GM12878 (cell line): Measurements from ENCODE around the gene SLC34A1. TPM values are rescaled to one million over a fixed set of nuclear protein-coding genes. Genes with fewer than 3 reads are reported as not detected.

Source experiments
- ATAC-seq: fragments of 200-7000 bp; cut with Tn5 transposase; 3 replicates; pipeline ENCODE4 v1.9.1; 2020; ENCODE audit warnings: mild to moderate bottlenecking, moderate library complexity
- BruUV-seq: library from RNA; stranded (reverse); fragments of 400-500 nt; replicated peaks from 2 replicates; lab custom pipeline; 2021; lab: Mats Ljungman, UMichigan
- CTCF ChIA-PET: fragments of 300-600 bp; sonication (Branson Sonifier 250); formaldehyde crosslinking; extraction: SDS; loops from one replicate; lab custom pipeline; 2021; ENCODE audit warnings: inconsistent platforms; lab: Yijun Ruan, JAX
- POLR2A ChIA-PET: fragments of 350-600 bp; formaldehyde crosslinking; extraction: SDS; loops from one replicate; lab custom pipeline; 2021; ENCODE audit warnings: inconsistent platforms; lab: Charles Lee
- RAD21 ChIA-PET: fragments of 300-600 bp; sonication (Branson Sonifier 250); formaldehyde crosslinking; loops from one replicate; lab custom pipeline; 2023; ENCODE audit warnings: antibody characterized with exemption; ENCODE audit not compliant: unreplicated experiment; lab: Charles Lee
- SMC1A ChIA-PET: fragments of 300-600 bp; sonication (Branson Sonifier 250); formaldehyde crosslinking; loops from one replicate; lab custom pipeline; 2023; ENCODE audit not compliant: unreplicated experiment, uncharacterized antibody; lab: Charles Lee
- DNase-seq: peaks from one replicate; pipeline ENCODE4 v3.0.0-alpha.2; 2011; ENCODE audit warnings: low read depth, low spot score
- FAIRE-seq: peaks from 3 replicates; lab custom pipeline; 2011; peaks lifted over from hg19 to GRCh38; lab: Jason Lieb, UNC
- H2AFZ ChIP-seq: 2 replicates; pipeline ENCODE4 v1.6.0; 2011; ENCODE audit warnings: low read depth, low read length, control low read depth; ENCODE audit not compliant: control insufficient read depth
- H3K27ac ChIP-seq: 2 replicates; pipeline ENCODE4 v1.5.1; 2011; ENCODE audit warnings: control low read depth; ENCODE audit not compliant: control insufficient read depth, insufficient read depth
- H3K27me3 ChIP-seq, 2 experiments: replicated peaks in 1 of 2; 2 replicates each; pipeline versions ENCODE4 v1.6.0 to v1.6.1; 2011; ENCODE audit warnings: low read length in 1 of 2; ENCODE audit not compliant: control insufficient read depth in 2 of 2, insufficient read depth in 2 of 2
- H3K36me3 ChIP-seq, 2 experiments: 2 replicates each; pipeline ENCODE4 v1.5.1; 2011; ENCODE audit warnings: low read length in 1 of 2; ENCODE audit not compliant: control insufficient read depth in 2 of 2, insufficient read depth in 2 of 2
- H3K4me1 ChIP-seq: 2 replicates; pipeline ENCODE4 v1.6.1; 2011; ENCODE audit warnings: mild to moderate bottlenecking, low read length, moderate library complexity, mixed read lengths; ENCODE audit not compliant: control insufficient read depth, insufficient read depth
- H3K4me2 ChIP-seq: 2 replicates; pipeline ENCODE4 v1.6.0; 2011; ENCODE audit warnings: control low read depth; ENCODE audit not compliant: control insufficient read depth, insufficient read depth
- H3K4me3 ChIP-seq: fragments of 200-600 bp; sonication (generic); 2 replicates; pipeline ENCODE4 v1.5.1; 2016
- H3K79me2 ChIP-seq: 2 replicates; pipeline ENCODE4 v1.6.0; 2011; ENCODE audit warnings: low read length; ENCODE audit not compliant: control insufficient read depth, insufficient read depth
- H3K9ac ChIP-seq: 2 replicates; pipeline ENCODE4 v1.8.0; 2011; ENCODE audit warnings: low read length, control low read depth, mixed read lengths; ENCODE audit not compliant: control insufficient read depth, insufficient read depth
- H3K9me3 ChIP-seq: replicated peaks from 3 replicates; pipeline ENCODE4 v1.5.1; 2011; ENCODE audit warnings: mild to moderate bottlenecking, low read length; ENCODE audit not compliant: control insufficient read depth, insufficient read depth
- H4K20me1 ChIP-seq: 2 replicates; pipeline ENCODE4 v1.6.0; 2011; ENCODE audit not compliant: control insufficient read depth, insufficient read depth
- CBFB ChIP-seq: IDR thresholded peaks from 2 replicates; pipeline ENCODE4 v1.6.1; 2016; ENCODE audit warnings: antibody characterized with exemption, low read depth
- E4F1 ChIP-seq: fragments of 450-650 bp; IDR thresholded peaks from 2 replicates; pipeline ENCODE4 v1.6.1; 2018; ENCODE audit warnings: borderline replicate concordance, mild to moderate bottlenecking; ENCODE audit not compliant: partially characterized antibody
- FOS ChIP-seq: IDR thresholded peaks from 3 replicates; pipeline ENCODE4 v1.6.1; 2011; ENCODE audit warnings: borderline replicate concordance; ENCODE audit not compliant: insufficient read length; ENCODE audit errors: extremely low read depth
- GATAD2B ChIP-seq: fragments of 450-650 bp; conservative IDR thresholded peaks from 2 replicates; pipeline ENCODE4 v1.6.1; 2017; ENCODE audit warnings: low read depth, mild to moderate bottlenecking, moderate library complexity
- MTA2 ChIP-seq: fragments of 450-650 bp; IDR thresholded peaks from 2 replicates; pipeline ENCODE4 v1.6.1; 2016; ENCODE audit warnings: low read depth, mild to moderate bottlenecking, moderate library complexity
- NFYB ChIP-seq: IDR thresholded peaks from 2 replicates; pipeline ENCODE4 v1.6.1; 2011; ENCODE audit warnings: low read depth, mild to moderate bottlenecking, low read length, improper control_type of control experiment, moderate library complexity; ENCODE audit not compliant: insufficient read depth
- PRDM15 ChIP-seq: fragments of 450-650 bp; formaldehyde crosslinking; IDR thresholded peaks from 2 replicates; pipeline ENCODE4 v1.4.0; 2020; ENCODE audit warnings: mild to moderate bottlenecking, moderate library complexity
- SIN3A ChIP-seq: IDR thresholded peaks from 2 replicates; pipeline ENCODE4 v1.6.1; 2012; ENCODE audit warnings: low read depth, low read length, improper control_type of control experiment
- SMAD5 ChIP-seq: IDR thresholded peaks from 2 replicates; pipeline ENCODE4 v1.6.1; 2016; ENCODE audit warnings: antibody characterized with exemption, low read depth
- WGBS: methylation state at CpG from one replicate; pipeline ENCODE4 v1.1.6; 2016; ENCODE audit warnings: low lambda C conversion rate; ENCODE audit not compliant: insufficient replicate concordance, insufficient coverage; ENCODE audit errors: missing lambda C conversion rate; 5-methylcytosine and 5-hydroxymethylcytosine counted together
- in situ Hi-C: fragments of 300-500 bp; cut with MboI; formaldehyde crosslinking; loops from 9 replicates; pipeline ENCODE4 v1.14.3; 2018; ENCODE audit warnings: mixed read lengths
- intact Hi-C: fragments of 100-400 bp; cut with micrococcal nuclease; formaldehyde crosslinking; loops from one replicate; pipeline ENCODE4 v1.14.2; 2022; ENCODE audit not compliant: unreplicated experiment
- polyA plus RNA-seq, 11 experiments: library from polyadenylated mRNA; depleted of rRNA in 4 of 11; unstranded in 6 of 11; stranded (reverse) in 5 of 11; fragments of >200 nt; fragmentation: Nextera tagmentation in 4 of 11; fragmentation: Illumina TruSeq in 1 of 11; extraction: Ambion mirVana in 4 of 11; extraction: Trizol in 1 of 11; gene quantifications; 1 replicate in 1 of 11; 2 replicates in 10 of 11; pipeline versions ENCODE4 v1.2.1 to v1.2.3, GENCODE V29; 2011 to 2016; ENCODE audit warnings: inconsistent platforms in 2 of 11, missing spikeins in 2 of 11, low read depth in 1 of 11
- total RNA-seq, 4 experiments: library from RNA; depleted of rRNA in 3 of 4; stranded (reverse); fragments of >200 nt in 3 of 4; fragmentation: Illumina TruSeq in 1 of 4; extraction: Trizol in 1 of 4; gene quantifications; 2 replicates each; pipeline versions ENCODE4 v1.2.1 to v1.2.3, GENCODE V29; 2013 to 2021

The SLC34A1 gene
- total and polyA plus RNA-seq, 10 of the 15 experiments (the other 5 are each of a cell fraction or from before 2014, with no cell fraction given), result 0.03 to 0.14 (median 0.09) TPM; not detected in 2

GRCh38 chr5:177425196-177425800, 41.1 kb downstream of the SLC34A1 start:
- Histone ChIP-seq H3K4me2 (peak overlapping the region; percentile 100), H3K9ac (peak overlapping the region; percentile 89), H3K4me3 (peak overlapping the region; percentile 62; the same call in 1 of the 2 replicates), H3K36me3 (no peaks in the 10 kb centered on the region), H3K27me3 (no peaks in the 10 kb centered on the region), H4K20me1 (no peaks in the 10 kb centered on the region), H3K9me3 (no peaks in the 10 kb centered on the region), H3K79me2 (peaks cover 37% of the 10 kb centered on the region), H3K4me1 (peaks cover 31% of the 10 kb centered on the region), H2AFZ (peak overlapping the region; percentile 95), H3K27ac (peak overlapping the region; percentile 99)
- intact Hi-C loops, result no loop called here
- no peak for DNase-seq
- no peak for ATAC-seq
- TF ChIP-seq CBFB (no peak), E4F1 (no peak), SMAD5 (no peak), SIN3A (0 out of 2 replicates have a peak, but pooled peaks have one; percentile 20), PRDM15 (CRISPR knock-in tag) (no peak), FOS (no peak), GATAD2B (0 out of 2 replicates have a peak, but pooled peaks have one; percentile 58), MTA2 (peak; percentile 73), NFYB (no peak)
- ChIA-PET RAD21 (interaction anchor here (1.0 to 11.0 kb wide), 6 partner anchors 13 to 61 kb away, joined by 4 to 288 read pairs (median 8); partner anchors contain the start of genes F12 and PRR7), SMC1A (interaction anchor here (0.7 to 7.5 kb wide), 7 partner anchors 9 to 26 kb away, joined by 3 to 64 read pairs (median 8); partner anchors contain the start of genes PFN3 and PRR7), POLR2A (interaction anchor here (0.6 to 13.4 kb wide), 9 partner anchors 8 to 691 kb away, joined by 3 to 358 read pairs (median 5); partner anchors contain the start of genes DOK3, F12, PFN3 and PRR7), CTCF (interaction anchor here (1.3 to 13.2 kb wide), 7 partner anchors 11 to 76 kb away, joined by 4 to 188 read pairs (median 15); partner anchors contain the start of genes PFN3 and PRR7)
- 30% methylated on average over 13 of the region's 13 CpGs for WGBS
- FAIRE-seq, result no peak
- in situ Hi-C loops, result no loop called here
- BruUV-seq, result TSS peak; percentile 93
